Measurements from ENCODE around the gene MCCD1. TPM values are rescaled to one million over a fixed set of nuclear protein-coding genes. Genes with fewer than 3 reads are reported as not detected.
A peak's percentile ranks its signal among the peaks of the same experiment; 100 is the strongest.

Gene MCCD1
- total and polyA plus RNA-seq, 2 of the 13 experiments (the other 11 are each of a cell fraction or from before 2014, with no cell fraction given) = 0.15 TPM; not detected in 1

- TF ChIP-seq ZNF616 (CRISPR knock-in tag; IDR thresholded peaks at IDR 0.05; ENCODE audit: low read depth) (no peak), MAZ (IDR thresholded peaks at IDR 0.05; ENCODE audit: borderline replicate concordance, low read depth, low read length) (no peak), MAZ (CRISPR knock-in tag; IDR thresholded peaks at IDR 0.05; ENCODE audit: low read depth) (0 out of 2 replicates have a peak, but pooled peaks have one; percentile 65), SNAPC5 (CRISPR knock-in tag; IDR thresholded peaks at IDR 0.05; ENCODE audit: borderline replicate concordance) (no peak), FOSL2 (CRISPR knock-in tag; IDR thresholded peaks at IDR 0.05) (no peak), MIER3 (CRISPR knock-in tag; IDR thresholded peaks at IDR 0.05; ENCODE audit: borderline replicate concordance) (no peak), TBX3 (IDR thresholded peaks at IDR 0.05; ENCODE audit: borderline replicate concordance) (no peak), ZNF652 (CRISPR knock-in tag; IDR thresholded peaks at IDR 0.05; ENCODE audit: borderline replicate concordance, low read depth) (no peak), MLXIP (CRISPR knock-in tag; IDR thresholded peaks at IDR 0.05; ENCODE audit: borderline replicate concordance) (no peak), CCAR2 (optimal IDR thresholded peaks at IDR 0.05; ENCODE audit: low read depth, low read length) (no peak), SOX5 (CRISPR knock-in tag; IDR thresholded peaks at IDR 0.05; ENCODE audit: borderline replicate concordance) (no peak), NCOR1 (IDR thresholded peaks at IDR 0.05; ENCODE audit: borderline replicate concordance, low read length) (no peak), ZNF33B (CRISPR knock-in tag; IDR thresholded peaks at IDR 0.05) (0 out of 2 replicates have a peak, but pooled peaks have one; percentile 59), ZNF10 (CRISPR knock-in tag; IDR thresholded peaks at IDR 0.05; ENCODE audit: borderline replicate concordance, low read depth) (no peak; the same call in 1 of the 2 replicates), ZBTB7B (CRISPR knock-in tag; IDR thresholded peaks at IDR 0.05) (no peak; the same call in 1 of the 2 replicates), SUZ12 (IDR thresholded peaks at IDR 0.05; ENCODE audit: low read depth, low read length) (no peak), AKAP8 (CRISPR knock-in tag; IDR thresholded peaks at IDR 0.05) (no peak; the same call in none of the 2 replicates), SIX1 (CRISPR knock-in tag; IDR thresholded peaks at IDR 0.05; ENCODE audit: borderline replicate concordance) (no peak), KAT7 (CRISPR knock-in tag; IDR thresholded peaks at IDR 0.05; ENCODE audit: borderline replicate concordance) (no peak; the same call in 1 of the 2 replicates), GZF1 (CRISPR knock-in tag; IDR thresholded peaks at IDR 0.05) (no peak), POLR2A (IDR thresholded peaks at IDR 0.05; ENCODE audit: insufficient read depth in 1 of 2, low read depth in 2 of 2, low read length in 2 of 2) (0 out of 4 replicates have a peak, but pooled peaks of 1 of the 2 experiments have one; percentile 20), SSRP1 (CRISPR knock-in tag; IDR thresholded peaks at IDR 0.05) (no peak), SALL1 (CRISPR knock-in tag; IDR thresholded peaks at IDR 0.05) (no peak), ZNF124 (CRISPR knock-in tag; IDR thresholded peaks at IDR 0.05) (0 out of 2 replicates have a peak, but pooled peaks have one; percentile 36), ZNF879 (CRISPR knock-in tag; IDR thresholded peaks at IDR 0.05) (no peak; the same call in 1 of the 2 replicates)
- TF ChIP-seq, protein P1, sequence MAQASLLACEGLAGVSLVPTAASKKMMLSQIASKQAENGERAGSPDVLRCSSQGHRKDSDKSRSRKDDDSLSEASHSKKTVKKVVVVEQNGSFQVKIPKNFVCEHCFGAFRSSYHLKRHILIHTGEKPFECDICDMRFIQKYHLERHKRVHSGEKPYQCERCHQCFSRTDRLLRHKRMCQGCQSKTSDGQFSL (CRISPR knock-in tag; IDR thresholded peaks at IDR 0.05) = 0 out of 2 replicates have a peak, but pooled peaks have one; percentile 10
- TF ChIP-seq, protein P2, sequence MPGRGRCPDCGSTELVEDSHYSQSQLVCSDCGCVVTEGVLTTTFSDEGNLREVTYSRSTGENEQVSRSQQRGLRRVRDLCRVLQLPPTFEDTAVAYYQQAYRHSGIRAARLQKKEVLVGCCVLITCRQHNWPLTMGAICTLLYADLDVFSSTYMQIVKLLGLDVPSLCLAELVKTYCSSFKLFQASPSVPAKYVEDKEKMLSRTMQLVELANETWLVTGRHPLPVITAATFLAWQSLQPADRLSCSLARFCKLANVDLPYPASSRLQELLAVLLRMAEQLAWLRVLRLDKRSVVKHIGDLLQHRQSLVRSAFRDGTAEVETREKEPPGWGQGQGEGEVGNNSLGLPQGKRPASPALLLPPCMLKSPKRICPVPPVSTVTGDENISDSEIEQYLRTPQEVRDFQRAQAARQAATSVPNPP (CRISPR knock-in tag; IDR thresholded peaks at IDR 0.05) = no peak
These were observed 12.4 kb downstream of the MCCD1 start (continued) for GRCh38 chr6:31541059-31541657.

Measured in HepG2 (cell line).